Astrocyte (in vitro differentiated cells and primary cell): ENCODE results near the gene CPXM2. TPM values are rescaled to one million over a fixed set of nuclear protein-coding genes. Genes with fewer than 3 reads are reported as not detected.

Source experiments
- DNase-seq: peaks from one replicate; pipeline ENCODE4 v3.0.0-alpha.2; 2010; ENCODE audit warnings: low read depth
- FAIRE-seq: peaks from 2 replicates; lab custom pipeline; 2011; peaks lifted over from hg19 to GRCh38; lab: Jason Lieb, UNC
- H2AFZ ChIP-seq: 2 replicates; pipeline ENCODE4 v1.6.0; 2012; ENCODE audit warnings: low read depth, low read length, inconsistent platforms
- H3K27ac ChIP-seq: 2 replicates; pipeline ENCODE4 v1.5.1; 2011; ENCODE audit warnings: low read depth, low read length, inconsistent platforms
- H3K27me3 ChIP-seq: 2 replicates; pipeline ENCODE4 v1.6.0; 2011; ENCODE audit warnings: low read length, inconsistent platforms; ENCODE audit not compliant: insufficient read depth
- H3K36me3 ChIP-seq: 2 replicates; pipeline ENCODE4 v1.5.1; 2011; ENCODE audit warnings: low read length, inconsistent platforms; ENCODE audit not compliant: insufficient read depth
- H3K4me1 ChIP-seq: 2 replicates; pipeline ENCODE4 v1.5.1; 2011; ENCODE audit warnings: low read length, inconsistent platforms; ENCODE audit not compliant: insufficient read depth
- H3K4me2 ChIP-seq: 2 replicates; pipeline ENCODE4 v1.6.0; 2012; ENCODE audit warnings: low read length, inconsistent platforms
- H3K4me3 ChIP-seq: 2 replicates; pipeline ENCODE4 v1.5.1; 2011; ENCODE audit warnings: low read depth, mild to moderate bottlenecking, low read length, inconsistent platforms; ENCODE audit not compliant: insufficient read depth
- H3K79me2 ChIP-seq: 2 replicates; pipeline ENCODE4 v1.6.0; 2012; ENCODE audit warnings: mild to moderate bottlenecking, low read length, inconsistent platforms; ENCODE audit not compliant: insufficient read depth
- H3K9ac ChIP-seq: 2 replicates; pipeline ENCODE4 v1.6.0; 2012; ENCODE audit warnings: mild to moderate bottlenecking, low read length, inconsistent platforms
- H3K9me3 ChIP-seq: 2 replicates; pipeline ENCODE4 v1.5.1; 2012; ENCODE audit warnings: low read depth, mild to moderate bottlenecking, low read length, inconsistent platforms; ENCODE audit not compliant: insufficient read depth
- H4K20me1 ChIP-seq: 2 replicates; pipeline ENCODE4 v1.6.0; 2012; ENCODE audit warnings: low read length, inconsistent platforms; ENCODE audit not compliant: insufficient read depth
- H3K27ac Mint-ChIP-seq: one replicate; pipeline ENCODE4 v1.8.0; 2021; ENCODE audit warnings: mild to moderate bottlenecking, mixed read lengths; ENCODE audit not compliant: unreplicated experiment
- H3K27me3 Mint-ChIP-seq: one replicate; pipeline ENCODE4 v1.8.0; 2021; ENCODE audit warnings: low read depth, mixed read lengths; ENCODE audit not compliant: unreplicated experiment
- H3K36me3 Mint-ChIP-seq: one replicate; pipeline ENCODE4 v1.8.0; 2021; ENCODE audit warnings: low read depth, mixed read lengths; ENCODE audit not compliant: unreplicated experiment
- H3K4me1 Mint-ChIP-seq: one replicate; pipeline ENCODE4 v1.8.0; 2021; ENCODE audit warnings: low read depth, mixed read lengths; ENCODE audit not compliant: unreplicated experiment
- H3K4me3 Mint-ChIP-seq: one replicate; pipeline ENCODE4 v1.8.0; 2021; ENCODE audit warnings: mild to moderate bottlenecking, moderate library complexity, mixed read lengths; ENCODE audit not compliant: unreplicated experiment
- H3K9me3 Mint-ChIP-seq: one replicate; pipeline ENCODE4 v1.8.0; 2021; ENCODE audit warnings: mild to moderate bottlenecking, mixed read lengths; ENCODE audit not compliant: unreplicated experiment
- CTCF ChIP-seq: IDR thresholded peaks from 2 replicates; pipeline ENCODE4 v1.5.1; 2011; ENCODE audit warnings: low read depth, mild to moderate bottlenecking, inconsistent platforms, low read length, moderate library complexity; ENCODE audit not compliant: insufficient read depth
- EZH2 ChIP-seq: IDR thresholded peaks from 2 replicates; pipeline ENCODE4 v1.6.1; 2012; ENCODE audit warnings: mild to moderate bottlenecking, low read length, inconsistent platforms; ENCODE audit not compliant: insufficient read depth
- total RNA-seq: library from RNA; stranded (reverse); gene quantifications from 2 replicates; pipeline ENCODE4 v1.2.1, GENCODE V29; 2021

CPXM2 gene
- total RNA-seq, 1 donor from 2014 or later: 5.2 TPM

DNA sequence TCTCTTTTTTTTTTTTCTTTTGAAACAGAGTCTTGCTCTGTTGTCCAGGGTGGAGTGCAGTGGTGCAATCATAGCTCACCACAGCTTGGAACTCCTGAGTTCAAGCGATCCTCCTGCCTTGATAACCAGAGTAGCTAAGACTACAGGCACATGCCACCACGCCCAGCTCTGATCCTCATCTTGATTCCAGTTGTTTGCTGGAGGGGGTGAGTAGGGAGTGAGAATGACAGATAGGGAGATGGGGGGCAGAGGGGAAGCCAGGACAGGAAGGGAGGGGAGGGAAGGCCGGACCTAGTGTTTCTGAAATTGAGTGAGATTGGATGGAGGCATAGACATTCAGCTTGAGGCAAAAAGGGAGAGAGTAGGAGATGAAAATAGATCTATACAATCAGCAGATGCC, 25.2 kb upstream of the CPXM2 start:
- no peak overlapping the region for H3K4me3 Mint-ChIP-seq
- FAIRE-seq (no peak), DNase-seq (no peak)
- no peaks in the 10 kb centered on the region for H3K36me3 ChIP-seq
- no peak overlapping the region for H3K27ac ChIP-seq
- H3K27me3 Mint-ChIP-seq: peaks cover 37% of the 10 kb centered on the region
- no peaks in the 10 kb centered on the region for H4K20me1 ChIP-seq
- no peaks in the 10 kb centered on the region for H3K4me1 Mint-ChIP-seq
- H2AFZ ChIP-seq: no peak overlapping the region
- no peaks in the 10 kb centered on the region for H3K4me1 ChIP-seq
- H3K4me3 ChIP-seq: no peak overlapping the region
- H3K27me3 ChIP-seq: no peaks in the 10 kb centered on the region
- H3K79me2 ChIP-seq: no peaks in the 10 kb centered on the region
- H3K36me3 Mint-ChIP-seq: no peaks in the 10 kb centered on the region
- TF ChIP-seq CTCF (no peak), EZH2 (no peak)
- H3K9me3 Mint-ChIP-seq: peaks cover 17% of the 10 kb centered on the region
- no peaks in the 10 kb centered on the region for H3K9me3 ChIP-seq
- no peak overlapping the region for H3K27ac Mint-ChIP-seq
- no peak overlapping the region for H3K4me2 ChIP-seq
- H3K9ac ChIP-seq: no peak overlapping the region

DNA sequence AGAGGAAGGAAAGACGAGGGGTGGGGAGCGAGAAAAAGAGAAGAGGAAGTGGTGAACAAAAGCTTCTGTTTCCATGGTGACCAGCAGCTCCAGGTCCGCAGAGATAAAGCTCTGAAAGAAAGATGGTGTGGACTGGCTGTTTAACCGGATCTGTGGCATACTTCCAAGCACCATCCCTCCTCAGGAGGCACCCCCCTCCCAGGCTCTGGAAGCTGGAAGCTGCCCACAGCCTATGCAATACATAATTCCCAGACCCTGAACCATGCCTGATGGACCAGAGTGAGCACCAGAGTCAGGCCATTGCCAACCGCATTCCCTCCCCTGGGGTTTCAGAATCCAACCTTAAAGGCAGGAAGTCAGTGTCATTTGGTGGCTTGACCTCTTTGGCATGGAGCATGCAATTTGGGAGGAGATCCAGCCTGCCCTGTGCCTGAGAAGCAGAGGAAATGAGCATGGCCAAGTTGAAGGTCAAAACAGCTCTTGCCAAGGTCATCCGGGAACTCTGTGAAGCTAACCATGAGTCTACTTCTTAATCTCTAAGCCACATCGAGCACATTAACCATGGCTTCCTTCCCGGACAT, 22.2 kb upstream of the CPXM2 start:
- Histone ChIP-seq H3K4me3 (no peak overlapping the region), H3K27ac (no peak overlapping the region), H3K4me2 (no peak overlapping the region), H3K9ac (no peak overlapping the region), H3K79me2 (no peaks in the 10 kb centered on the region), H3K4me1 (no peaks in the 10 kb centered on the region), H3K27me3 (no peaks in the 10 kb centered on the region), H2AFZ (no peak overlapping the region), H3K36me3 (no peaks in the 10 kb centered on the region), H3K9me3 (no peaks in the 10 kb centered on the region), H4K20me1 (no peaks in the 10 kb centered on the region)
- H3K4me1 Mint-ChIP-seq: no peaks in the 10 kb centered on the region
- no peak for FAIRE-seq
- no peak overlapping the region for H3K27ac Mint-ChIP-seq
- peak; percentile 12 for DNase-seq
- H3K27me3 Mint-ChIP-seq: peaks cover 61% of the 10 kb centered on the region
- H3K9me3 Mint-ChIP-seq: peaks cover 14% of the 10 kb centered on the region
- no peak overlapping the region for H3K4me3 Mint-ChIP-seq
- no peaks in the 10 kb centered on the region for H3K36me3 Mint-ChIP-seq
- TF ChIP-seq CTCF (no peak), EZH2 (no peak)

- no peaks in the 10 kb centered on the region for H4K20me1 ChIP-seq
- H3K36me3 Mint-ChIP-seq: no peaks in the 10 kb centered on the region
- no peak for FAIRE-seq
- no peak overlapping the region for H3K27ac Mint-ChIP-seq
- H3K4me2 ChIP-seq: no peak overlapping the region
- peaks cover 15% of the 10 kb centered on the region for H3K9me3 Mint-ChIP-seq
- no peaks in the 10 kb centered on the region for H3K27me3 ChIP-seq
- no peak for TF ChIP-seq EZH2
- no peak overlapping the region for H3K27ac ChIP-seq
- H3K9me3 ChIP-seq: no peaks in the 10 kb centered on the region
- no peaks in the 10 kb centered on the region for H3K4me1 ChIP-seq
- H3K79me2 ChIP-seq: no peaks in the 10 kb centered on the region
- H2AFZ ChIP-seq: no peak overlapping the region
- DNase-seq: no peak
- no peak overlapping the region for H3K4me3 Mint-ChIP-seq
- no peak overlapping the region for H3K9ac ChIP-seq
- H3K27me3 Mint-ChIP-seq: peaks cover 70% of the 10 kb centered on the region
- no peaks in the 10 kb centered on the region for H3K4me1 Mint-ChIP-seq
- no peak overlapping the region for H3K4me3 ChIP-seq
- no peaks in the 10 kb centered on the region for H3K36me3 ChIP-seq
Observed at GRCh38 chr10:123912871-123913270, 21.3 kb upstream of the CPXM2 start.
